GM18508 (cell line): Measurements from ENCODE around the gene CDK10.

Source experiments
- ATAC-seq: cut with Tn5 transposase; IDR thresholded peaks from one replicate; pipeline ENCODE4 v1.9.1; 2021; ENCODE audit warnings: moderate number of reproducible peaks; ENCODE audit not compliant: insufficient read depth, unreplicated experiment

The CDK10 gene

GRCh38 chr16:89732142-89732917 lies 45.8 kb downstream of the CDK10 start:
- no peak for ATAC-seq

- no peak for ATAC-seq
Measured at GRCh38 chr16:89732918-89733242, 46.4 kb downstream of the CDK10 start.

- no peak for ATAC-seq
Measured at GRCh38 chr16:89733322-89733721, 46.8 kb downstream of the CDK10 start.

- no peak for ATAC-seq
Measured at GRCh38 chr16:89733792-89734191, 47.3 kb downstream of the CDK10 start.

- ATAC-seq, result no peak
Measured at GRCh38 chr16:89736554-89736953, 50.1 kb downstream of the CDK10 start.

DNA sequence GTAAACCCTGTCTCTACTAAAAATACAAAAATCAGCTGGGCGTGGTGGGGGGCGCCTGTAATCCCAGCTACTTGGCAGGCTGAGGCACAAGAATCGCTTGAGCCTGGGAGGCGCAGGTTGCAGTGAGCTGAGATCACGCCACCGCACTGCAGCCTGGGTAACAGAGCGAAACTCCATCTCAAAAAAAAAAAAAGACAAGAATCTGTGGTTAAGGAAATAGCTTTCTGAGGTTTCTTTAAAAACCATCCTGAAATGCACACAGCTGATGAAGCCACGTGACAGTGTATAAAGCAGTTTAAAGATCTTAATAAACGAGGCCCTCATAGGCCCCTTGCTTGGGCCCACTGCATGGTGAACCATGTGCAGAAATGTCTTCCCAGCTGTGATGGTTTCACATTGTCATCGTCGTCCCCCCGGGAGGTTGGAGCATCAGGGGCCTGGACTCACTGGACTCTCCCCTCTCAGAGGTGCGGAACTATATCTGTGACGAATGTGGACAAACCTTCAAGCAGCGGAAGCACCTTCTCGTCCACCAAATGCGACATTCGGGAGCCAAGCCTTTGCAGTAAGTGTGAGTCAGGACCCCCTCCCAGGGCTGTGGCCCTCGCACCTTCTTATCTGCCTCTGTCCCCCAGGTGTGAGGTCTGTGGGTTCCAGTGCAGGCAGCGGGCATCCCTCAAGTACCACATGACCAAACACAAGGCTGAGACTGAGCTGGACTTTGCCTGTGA lies 51.0 kb downstream of the CDK10 start:
- ATAC-seq, result no peak

GRCh38 chr16:89738072-89738377 lies 51.5 kb downstream of the CDK10 start:
- no peak for ATAC-seq

DNA sequence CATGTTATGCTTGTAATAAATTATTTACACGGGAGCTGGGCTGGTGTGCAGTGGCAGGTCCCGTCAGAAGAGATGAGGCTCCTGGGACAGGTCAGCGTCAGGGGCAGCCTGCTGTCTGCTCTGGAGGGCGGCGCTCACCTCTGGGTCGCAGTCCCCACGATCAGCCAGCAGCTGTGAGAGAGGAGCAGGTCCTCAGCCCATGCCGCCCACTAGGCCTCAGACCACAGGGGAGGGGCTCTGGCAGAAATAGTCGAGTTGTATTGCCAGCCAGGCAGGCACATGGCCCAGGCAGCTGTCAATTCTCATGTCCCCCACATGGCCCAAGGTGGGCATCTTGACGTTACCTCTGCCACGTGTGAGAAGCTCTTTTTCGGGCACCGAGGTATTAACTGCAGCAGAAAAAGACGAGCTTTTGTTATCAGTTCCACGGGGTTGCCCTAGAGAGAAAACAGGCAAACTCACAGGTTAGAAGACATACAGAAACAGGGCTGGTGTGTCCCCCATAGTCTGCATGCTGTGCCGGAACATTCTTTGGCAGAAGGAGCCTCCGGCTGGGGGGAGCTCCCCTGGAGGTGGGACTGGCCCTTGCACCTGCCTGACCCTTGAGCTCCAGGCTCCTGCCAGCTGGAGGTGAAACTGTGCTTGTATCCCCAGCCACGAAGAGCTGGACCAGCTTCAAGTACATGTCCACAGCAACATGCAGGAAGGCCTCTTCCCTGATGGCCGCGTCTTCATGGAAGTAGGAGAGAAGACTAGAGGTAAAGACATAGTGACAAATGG lies 52.2 kb downstream of the CDK10 start:
- ATAC-seq, result no peak

DNA sequence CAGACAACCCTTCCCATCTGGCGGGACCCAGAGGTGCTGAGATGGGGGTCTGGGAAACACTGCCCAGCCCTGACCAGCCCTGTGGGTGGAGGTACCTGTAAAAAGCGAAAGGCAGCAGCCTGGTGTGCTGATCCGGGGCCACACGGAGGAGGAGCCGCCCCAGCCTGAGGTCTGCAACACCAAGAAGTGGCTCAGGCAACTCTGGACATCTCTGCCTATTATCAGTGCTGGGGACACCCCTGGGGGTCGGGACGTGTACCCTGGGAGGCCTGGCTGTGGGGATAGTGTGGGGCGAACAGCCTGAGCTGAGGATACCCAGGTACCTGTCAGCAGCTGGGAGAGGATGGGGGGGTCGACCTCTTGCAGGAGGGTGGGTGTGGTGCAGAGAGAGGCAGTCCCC lies 52.9 kb downstream of the CDK10 start:
- no peak for ATAC-seq

GRCh38 chr16:89741342-89742014 lies 55.0 kb downstream of the CDK10 start:
- no peak for ATAC-seq

GRCh38 chr16:89742948-89743347 lies 56.5 kb downstream of the CDK10 start:
- ATAC-seq, result no peak

DNA sequence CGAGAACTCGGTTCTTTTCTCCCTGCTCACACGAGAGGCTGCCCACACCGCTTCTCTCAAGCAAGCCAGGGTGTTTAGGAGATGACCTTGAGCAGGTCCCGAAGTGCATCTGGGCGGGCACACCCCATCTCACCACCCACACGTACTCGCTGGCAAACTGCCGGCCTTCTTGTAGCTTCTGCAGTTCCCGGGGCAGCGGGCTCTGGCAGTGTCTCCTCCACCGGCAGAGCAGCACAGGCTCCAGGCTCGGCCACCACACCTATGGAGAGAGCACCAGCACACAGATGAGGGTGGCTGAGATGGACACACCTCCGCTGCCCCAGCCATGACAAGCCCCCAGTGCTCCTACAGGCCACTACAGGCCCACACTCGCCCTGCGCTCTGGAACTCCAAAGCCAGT lies 58.3 kb downstream of the CDK10 start:
- no peak for ATAC-seq
